B cell (primary cell): ENCODE results near the gene STAT5B. TPM values are rescaled to one million over a fixed set of nuclear protein-coding genes. Genes with fewer than 3 reads are reported as not detected.

Source experiments
- ATAC-seq: fragments of 200-7000 bp; cut with Tn5 transposase; one replicate; pipeline ENCODE4 v1.10.0; 2021; ENCODE audit warnings: low read depth, mild to moderate bottlenecking, moderate number of reproducible peaks, moderate library complexity
- CTCF ChIA-PET: fragments of 350-600 bp; sonication (Branson Sonifier 250); formaldehyde crosslinking; loops from one replicate; lab custom pipeline; 2021; ENCODE audit warnings: antibody characterized with exemption, inconsistent platforms; lab: Charles Lee
- POLR2A ChIA-PET: fragments of 350-600 bp; sonication (Branson Sonifier 250); formaldehyde crosslinking; loops from one replicate; lab custom pipeline; 2021; ENCODE audit warnings: antibody characterized with exemption; lab: Charles Lee
- DNase-seq: peaks from one replicate; pipeline ENCODE4 v3.0.0; 2013
- H2AFZ ChIP-seq: 2 replicates; pipeline ENCODE4 v1.6.1; 2012; ENCODE audit warnings: mild to moderate bottlenecking, low read depth, low read length; ENCODE audit not compliant: insufficient read depth, poor library complexity, severe bottlenecking
- H3K27ac ChIP-seq, 2 donors: 1 replicate in 1 of 2; 2 replicates in 1 of 2; pipeline ENCODE4 v1.5.1; 2012 to 2013; ENCODE audit warnings: low read length in 2 of 2, mild to moderate bottlenecking in 2 of 2, moderate library complexity in 1 of 2
- H3K27me3 ChIP-seq, 4 experiments: fragments of 200-600 bp in 1 of 4; sonication (generic) in 1 of 4; replicated peaks in 1 of 4; 1 replicate in 2 of 4; 2 replicates in 2 of 4; pipeline versions ENCODE4 v1.6.1 to v1.7.0; 2013 to 2016; ENCODE audit warnings: low read length in 3 of 4, mild to moderate bottlenecking in 2 of 4, mixed read lengths in 1 of 4, moderate library complexity in 1 of 4; ENCODE audit not compliant: insufficient read depth in 4 of 4, control insufficient read depth in 3 of 4; ENCODE audit errors: control extremely low read depth in 1 of 4
- H3K36me3 ChIP-seq, 2 experiments: replicated peaks in 1 of 2; 1 replicate in 1 of 2; 2 replicates in 1 of 2; pipeline versions ENCODE4 v1.6.1 to v1.7.1; 2013; ENCODE audit warnings: low read length in 1 of 2; ENCODE audit not compliant: insufficient read depth in 2 of 2, control insufficient read depth in 1 of 2; ENCODE audit errors: control extremely low read depth in 1 of 2, extremely low read depth in 1 of 2
- H3K4me1 ChIP-seq, 2 donors: fragments of 200-600 bp in 1 of 2; sonication (generic) in 1 of 2; 1 replicate in 1 of 2; 2 replicates in 1 of 2; pipeline versions ENCODE4 v1.5.1 to v1.6.1; 2013 to 2017; ENCODE audit warnings: low read length in 2 of 2; ENCODE audit not compliant: control insufficient read depth in 2 of 2, insufficient read depth in 2 of 2
- H3K4me2 ChIP-seq: replicated peaks from 2 replicates; pipeline ENCODE3; 2012; ENCODE audit warnings: mild to moderate bottlenecking, low read depth, low read length; ENCODE audit not compliant: poor library complexity, severe bottlenecking
- H3K4me3 ChIP-seq, 5 experiments: fragments of 200-600 bp in 1 of 5; sonication (generic) in 1 of 5; 1 replicate in 3 of 5; 2 replicates in 2 of 5; pipeline versions ENCODE4 v1.5.1 to v1.7.0; 2011 to 2016; ENCODE audit warnings: low read length in 4 of 5, mild to moderate bottlenecking in 4 of 5, low read depth in 2 of 5, control low read depth in 1 of 5, moderate library complexity in 1 of 5; ENCODE audit not compliant: insufficient read depth in 1 of 5; ENCODE audit errors: control extremely low read depth in 1 of 5, extremely low read depth in 1 of 5
- H3K79me2 ChIP-seq: fragments of 200-600 bp; sonication (generic); one replicate; pipeline ENCODE4 v1.6.0; 2016; ENCODE audit warnings: low read length; ENCODE audit not compliant: control insufficient read depth, insufficient read depth
- H3K9ac ChIP-seq: fragments of 200-600 bp; sonication (generic); 2 replicates; pipeline ENCODE4 v1.6.1; 2017; ENCODE audit warnings: mild to moderate bottlenecking, low read length, moderate library complexity
- H3K9me3 ChIP-seq, 3 donors: one replicate each; pipeline versions ENCODE4 v1.6.1 to v1.7.1; 2013; ENCODE audit warnings: low read length in 2 of 3; ENCODE audit not compliant: control insufficient read depth in 2 of 3, insufficient read depth in 1 of 3; ENCODE audit errors: control extremely low read depth in 1 of 3
- H4K20me1 ChIP-seq: 2 replicates; pipeline ENCODE4 v1.6.0; 2012; ENCODE audit warnings: mild to moderate bottlenecking, low read length; ENCODE audit not compliant: insufficient read depth, control insufficient read depth, poor library complexity, severe bottlenecking
- H3K27ac Mint-ChIP-seq: one replicate; pipeline ENCODE4 v1.8.0; 2021; ENCODE audit warnings: mixed read lengths
- H3K27me3 Mint-ChIP-seq: one replicate; pipeline ENCODE4 v1.8.0; 2021; ENCODE audit warnings: mixed read lengths
- H3K4me1 Mint-ChIP-seq: one replicate; pipeline ENCODE4 v1.8.0; 2021; ENCODE audit warnings: mixed read lengths
- H3K4me3 Mint-ChIP-seq: one replicate; pipeline ENCODE4 v1.8.0; 2021; ENCODE audit warnings: mixed read lengths
- H3K9me3 Mint-ChIP-seq: one replicate; pipeline ENCODE4 v1.8.0; 2022; ENCODE audit warnings: mixed read lengths; ENCODE audit not compliant: insufficient read depth
- CTCF ChIP-seq: fragments of 200-600 bp; IDR thresholded peaks from one replicate; pipeline ENCODE4 v1.8.0; 2022; ENCODE audit warnings: antibody characterized with exemption, mild to moderate bottlenecking
- EZH2 ChIP-seq: IDR thresholded peaks from 2 replicates; pipeline ENCODE4 v1.6.1; 2012; ENCODE audit warnings: borderline replicate concordance, low read depth, mild to moderate bottlenecking, moderate library complexity, low read length; ENCODE audit not compliant: insufficient read depth, poor library complexity, severe bottlenecking
- WGBS: methylation state at CpG from one replicate; pipeline ENCODE4 v1.1.5; 2013; ENCODE audit warnings: missing lambda C conversion rate; ENCODE audit not compliant: insufficient coverage; 5-methylcytosine and 5-hydroxymethylcytosine counted together
- intact Hi-C: fragments of 100-400 bp; cut with micrococcal nuclease; formaldehyde crosslinking; loops from one replicate; pipeline ENCODE4 v1.10.0; 2022
- polyA plus RNA-seq: library from polyadenylated mRNA; depleted of rRNA; stranded (reverse); fragments of >200 nt; gene quantifications from 2 replicates; pipeline ENCODE4 v1.2.3, GENCODE V29; 2012
- total RNA-seq, 2 donors: library from RNA; stranded (reverse); fragments of 120-200 nt in 1 of 2; gene quantifications; 1 replicate in 1 of 2; 2 replicates in 1 of 2; pipeline versions ENCODE4 v1.2.3 to v1.2.4, GENCODE V29; 2013 to 2022

STAT5B gene
- total and polyA plus RNA-seq, 2 donors (not counting 1 experiment from before 2014, with no cell fraction given), result 70.0 to 103 TPM

GRCh38 chr17:42184713-42185620, 91.2 kb downstream of the STAT5B start, which contains the start of gene HCRT:
Gene HCRT, minus strand, starts transcription at chr17:42185452. Its CDS starts 87 bp downstream, at chr17:42185365.
- H3K9me3 ChIP-seq, result peaks cover 0 to 9% (median 0%) of the 10 kb centered on the region in 3 donors
- peak within 1 kb of the TSS in 4 of 5 experiments; percentile 64 to 81 (median 77) for H3K4me3 ChIP-seq
- TF ChIP-seq CTCF (no peak), EZH2 (no peak)
- peak within 1 kb of the TSS; percentile 88 for H3K4me2 ChIP-seq
- Mint-ChIP-seq H3K4me1 (peaks cover 40% of the 10 kb centered on the region), H3K27ac (peak within 1 kb of the TSS; percentile 93), H3K27me3 (no peaks in the 10 kb centered on the region), H3K4me3 (peak within 1 kb of the TSS; percentile 93), H3K9me3 (no peaks in the 10 kb centered on the region)
- 98% methylated on average over 7 of the region's 11 CpGs for WGBS
- H2AFZ ChIP-seq, result peak within 1 kb of the TSS; percentile 84
- H3K4me1 ChIP-seq, result peaks cover 30 to 42% of the 10 kb centered on the region in 2 donors
- DNase-seq (no peak), ATAC-seq (no peak)
- H4K20me1 ChIP-seq, result no peaks in the 10 kb centered on the region
- H3K36me3 ChIP-seq, result no peaks in the 10 kb centered on the region
- H3K79me2 ChIP-seq, result no peaks in the 10 kb centered on the region
- H3K9ac ChIP-seq, result peak within 1 kb of the TSS; percentile 77
- H3K27me3 ChIP-seq, result peaks cover 0 to 13% (median 2%) of the 10 kb centered on the region in 4 experiments
- intact Hi-C loops, result loop anchor here (1.0 to 5.0 kb wide), 5 partner anchors 9 to 1368 kb away; partner anchors contain the start of genes ATP6V0A1 and GHDC
- ChIA-PET CTCF (interaction anchor here (0.9 to 2.5 kb wide), 9 partner anchors 10 to 221 kb away, joined by 3 to 11 read pairs (median 4); partner anchors contain the start of gene GHDC), POLR2A (interaction anchor here (1.4 to 2.5 kb wide), 4 partner anchors 9 to 104 kb away, joined by 3 to 11 read pairs (median 7); partner anchors contain the start of genes GHDC, KAT2A and STAT5A)
- peak within 1 kb of the TSS in 1 of 2 donors; percentile 95 for H3K27ac ChIP-seq
